Neural progenitor cell (in vitro differentiated cells): Measurements from ENCODE around the gene EPS8. TPM values are rescaled to one million over a fixed set of nuclear protein-coding genes. Genes with fewer than 3 reads are reported as not detected.

ENCODE experiments used
- DNase-seq: peaks from one replicate; pipeline ENCODE4 v3.0.0-alpha.2; 2016; ENCODE audit warnings: low spot score
- H2AFZ ChIP-seq: fragments of 200-600 bp; sonication (generic); replicated peaks from 2 replicates; pipeline ENCODE4 v1.6.1; 2016; ENCODE audit warnings: antibody characterized with exemption
- H3F3A ChIP-seq: fragments of 200-600 bp; sonication (generic); 2 replicates; pipeline ENCODE4 v1.6.1; 2016; ENCODE audit warnings: antibody characterized with exemption, low read depth
- H3K27ac ChIP-seq: fragments of 200-600 bp; sonication (generic); 2 replicates; pipeline ENCODE4 v1.5.1; 2016; ENCODE audit warnings: mild to moderate bottlenecking
- H3K27me3 ChIP-seq: fragments of 200-600 bp; sonication (generic); 2 replicates; pipeline ENCODE4 v1.6.1; 2016; ENCODE audit warnings: mild to moderate bottlenecking, moderate library complexity
- H3K36me3 ChIP-seq: fragments of 200-600 bp; sonication (generic); 2 replicates; pipeline ENCODE4 v1.5.1; 2016
- H3K4me1 ChIP-seq: fragments of 200-600 bp; sonication (generic); 2 replicates; pipeline ENCODE4 v1.6.1; 2016; ENCODE audit warnings: mixed run types
- H3K4me2 ChIP-seq: fragments of 200-600 bp; sonication (generic); 2 replicates; pipeline ENCODE4 v1.6.1; 2016
- H3K4me3 ChIP-seq: fragments of 200-600 bp; sonication (generic); 2 replicates; pipeline ENCODE4 v1.5.1; 2016
- H3K79me2 ChIP-seq: fragments of 200-600 bp; sonication (generic); 2 replicates; pipeline ENCODE4 v1.6.1; 2016; ENCODE audit warnings: low read depth
- H3K9ac ChIP-seq: fragments of 200-600 bp; sonication (generic); 2 replicates; pipeline ENCODE4 v1.6.1; 2016
- H3K9me3 ChIP-seq: fragments of 200-600 bp; sonication (generic); 2 replicates; pipeline ENCODE4 v1.5.1; 2016; ENCODE audit warnings: low read depth
- H4K20me1 ChIP-seq: fragments of 200-600 bp; sonication (generic); 2 replicates; pipeline ENCODE4 v1.6.1; 2016; ENCODE audit warnings: low read depth
- H3K27ac Mint-ChIP-seq: 3 replicates; pipeline ENCODE4 v1.8.0; 2021; ENCODE audit warnings: mixed read lengths
- H3K27me3 Mint-ChIP-seq: 2 replicates; pipeline ENCODE4 v1.8.0; 2022; ENCODE audit warnings: low read depth, mild to moderate bottlenecking, inconsistent platforms, moderate library complexity, mixed read lengths; ENCODE audit not compliant: insufficient read depth
- H3K36me3 Mint-ChIP-seq: 3 replicates; pipeline ENCODE4 v1.8.0; 2021; ENCODE audit warnings: mixed read lengths
- H3K4me1 Mint-ChIP-seq: 3 replicates; pipeline ENCODE4 v1.8.0; 2021; ENCODE audit warnings: mixed read lengths
- H3K4me3 Mint-ChIP-seq: 3 replicates; pipeline ENCODE4 v1.8.0; 2021; ENCODE audit warnings: mild to moderate bottlenecking, moderate library complexity, mixed read lengths
- H3K9me3 Mint-ChIP-seq: 3 replicates; pipeline ENCODE4 v1.8.0; 2020; ENCODE audit warnings: mixed read lengths
- EZH2 ChIP-seq: fragments of 200-600 bp; sonication (generic); IDR thresholded peaks from 2 replicates; pipeline ENCODE4 v1.6.1; 2017; ENCODE audit warnings: antibody characterized with exemption, mild to moderate bottlenecking, moderate library complexity
- EZH2phosphoT487 ChIP-seq: fragments of 200-600 bp; sonication (generic); IDR thresholded peaks from 2 replicates; pipeline ENCODE4 v1.6.1; 2017; ENCODE audit warnings: antibody characterized with exemption
- total RNA-seq: library from RNA; depleted of rRNA; stranded (reverse); fragments of >200 nt; gene quantifications from 2 replicates; pipeline ENCODE4 v1.2.3, GENCODE V29; 2015; ENCODE audit warnings: low replicate concordance
- TF ChIP-seq, protein P1 (sequence below): fragments of 200-600 bp; sonication (generic); IDR thresholded peaks from 2 replicates; pipeline ENCODE4 v1.5.1; 2017; ENCODE audit warnings: antibody characterized with exemption, mild to moderate bottlenecking

The EPS8 gene
- total RNA-seq, 1 donor from 2014 or later = 17.0 TPM

DNA sequence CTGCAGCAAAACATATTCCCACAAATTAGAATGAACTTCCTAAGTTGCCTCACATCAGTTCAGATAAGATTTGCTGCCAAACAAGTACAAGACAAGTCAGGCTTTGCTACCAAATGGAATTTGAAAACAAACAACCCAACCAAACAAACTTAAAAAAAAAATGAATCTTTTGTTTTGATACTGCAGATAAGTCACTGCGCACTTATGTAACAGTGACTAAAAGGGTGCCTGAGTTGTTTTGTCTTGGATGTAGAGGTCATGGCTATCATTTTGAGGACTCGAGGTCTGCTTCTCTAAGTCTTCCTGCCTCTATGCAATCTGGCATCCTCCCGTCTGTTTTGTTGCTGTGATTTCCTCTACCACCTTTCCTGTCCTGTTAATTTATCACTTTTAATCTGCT is 11.1 kb upstream of the EPS8 start:
- Mint-ChIP-seq H3K27me3 (peaks cover 6% of the 10 kb centered on the region), H3K4me1 (no peaks in the 10 kb centered on the region), H3K4me3 (no peak overlapping the region), H3K9me3 (peaks cover 6% of the 10 kb centered on the region), H3K27ac (no peak overlapping the region), H3K36me3 (no peaks in the 10 kb centered on the region)
- H3K9ac ChIP-seq = no peak overlapping the region
- H3K9me3 ChIP-seq = no peaks in the 10 kb centered on the region
- H3F3A ChIP-seq = no peaks in the 10 kb centered on the region
- no peaks in the 10 kb centered on the region for H3K27me3 ChIP-seq
- no peak for TF ChIP-seq EZH2
- no peak for TF ChIP-seq EZH2phosphoT487
- TF ChIP-seq, protein P1, sequence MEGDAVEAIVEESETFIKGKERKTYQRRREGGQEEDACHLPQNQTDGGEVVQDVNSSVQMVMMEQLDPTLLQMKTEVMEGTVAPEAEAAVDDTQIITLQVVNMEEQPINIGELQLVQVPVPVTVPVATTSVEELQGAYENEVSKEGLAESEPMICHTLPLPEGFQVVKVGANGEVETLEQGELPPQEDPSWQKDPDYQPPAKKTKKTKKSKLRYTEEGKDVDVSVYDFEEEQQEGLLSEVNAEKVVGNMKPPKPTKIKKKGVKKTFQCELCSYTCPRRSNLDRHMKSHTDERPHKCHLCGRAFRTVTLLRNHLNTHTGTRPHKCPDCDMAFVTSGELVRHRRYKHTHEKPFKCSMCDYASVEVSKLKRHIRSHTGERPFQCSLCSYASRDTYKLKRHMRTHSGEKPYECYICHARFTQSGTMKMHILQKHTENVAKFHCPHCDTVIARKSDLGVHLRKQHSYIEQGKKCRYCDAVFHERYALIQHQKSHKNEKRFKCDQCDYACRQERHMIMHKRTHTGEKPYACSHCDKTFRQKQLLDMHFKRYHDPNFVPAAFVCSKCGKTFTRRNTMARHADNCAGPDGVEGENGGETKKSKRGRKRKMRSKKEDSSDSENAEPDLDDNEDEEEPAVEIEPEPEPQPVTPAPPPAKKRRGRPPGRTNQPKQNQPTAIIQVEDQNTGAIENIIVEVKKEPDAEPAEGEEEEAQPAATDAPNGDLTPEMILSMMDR = no peak
- no peaks in the 10 kb centered on the region for H3K36me3 ChIP-seq
- no peak overlapping the region for H3K27ac ChIP-seq
- no peak overlapping the region for H3K4me2 ChIP-seq
- H2AFZ ChIP-seq = no peak overlapping the region
- H3K79me2 ChIP-seq = no peaks in the 10 kb centered on the region
- H4K20me1 ChIP-seq = no peaks in the 10 kb centered on the region
- DNase-seq = no peak
- H3K4me1 ChIP-seq = no peaks in the 10 kb centered on the region
- H3K4me3 ChIP-seq = no peak overlapping the region

DNA sequence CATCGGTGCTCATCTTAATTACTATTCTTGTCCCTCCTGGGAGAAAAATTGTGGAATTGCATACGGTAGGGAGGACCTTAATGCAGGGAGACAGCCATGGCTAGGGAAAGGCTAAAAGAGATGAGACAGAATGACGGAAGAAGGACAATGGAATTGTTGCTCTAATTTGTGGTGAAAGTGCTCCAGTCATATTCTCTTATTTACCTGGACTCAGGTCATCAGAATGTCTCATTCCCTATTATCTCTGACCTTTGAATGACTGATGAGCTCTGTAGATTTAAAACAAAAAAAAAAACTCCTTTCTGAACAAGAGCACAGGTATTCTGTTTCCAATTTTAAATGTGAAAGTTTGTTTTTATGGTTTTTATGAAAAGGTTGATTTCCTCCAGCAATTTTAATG is 8.6 kb upstream of the EPS8 start:
- no peaks in the 10 kb centered on the region for H3F3A ChIP-seq
- Mint-ChIP-seq H3K27me3 (peaks cover 6% of the 10 kb centered on the region), H3K4me3 (no peak overlapping the region), H3K36me3 (no peaks in the 10 kb centered on the region), H3K4me1 (no peaks in the 10 kb centered on the region), H3K27ac (no peak overlapping the region), H3K9me3 (peaks cover under 1% of the 10 kb centered on the region)
- H3K27me3 ChIP-seq = no peaks in the 10 kb centered on the region
- no peaks in the 10 kb centered on the region for H3K36me3 ChIP-seq
- no peaks in the 10 kb centered on the region for H4K20me1 ChIP-seq
- H3K9ac ChIP-seq = no peak overlapping the region
- H3K79me2 ChIP-seq = no peaks in the 10 kb centered on the region
- peaks cover 4% of the 10 kb centered on the region for H3K4me1 ChIP-seq
- H3K4me3 ChIP-seq = no peak overlapping the region
- TF ChIP-seq EZH2 (no peak), EZH2phosphoT487 (no peak)
- TF ChIP-seq, protein P1 = no peak
- H3K27ac ChIP-seq = no peak overlapping the region
- H3K4me2 ChIP-seq = no peak overlapping the region
- no peak for DNase-seq
- no peak overlapping the region for H2AFZ ChIP-seq
- no peaks in the 10 kb centered on the region for H3K9me3 ChIP-seq

DNA sequence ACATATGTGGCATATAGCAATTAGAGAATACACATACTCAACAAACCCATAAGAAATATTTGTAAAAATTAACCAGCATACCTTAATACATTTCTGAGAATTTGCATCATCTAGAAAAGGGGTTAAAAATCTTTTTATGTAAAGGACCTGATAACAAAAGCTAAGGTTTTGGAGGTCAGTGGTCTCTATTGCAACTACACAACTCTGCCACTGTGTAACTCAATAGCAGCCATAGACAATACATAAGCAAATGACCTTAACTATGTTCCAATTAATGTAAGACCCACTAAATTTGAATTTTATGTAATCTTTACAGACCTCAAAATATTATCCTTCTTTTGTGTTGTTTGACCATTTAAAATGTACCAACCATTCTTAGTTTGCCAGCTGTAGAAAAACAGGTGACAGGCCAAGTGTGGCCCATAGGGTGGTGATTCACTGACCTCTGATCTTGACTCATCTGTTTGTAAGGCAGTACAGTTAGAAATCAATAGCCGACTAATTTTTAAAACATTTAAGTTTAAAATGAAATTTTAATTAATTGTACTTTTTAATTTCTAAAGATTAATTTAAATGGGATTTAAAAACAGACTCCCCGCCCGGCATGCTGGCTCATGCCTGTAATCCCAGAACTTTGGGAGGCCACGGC is 7.4 kb upstream of the EPS8 start:
- DNase-seq = no peak
- Histone ChIP-seq H3K9me3 (no peaks in the 10 kb centered on the region), H2AFZ (no peak overlapping the region), H3K4me1 (peaks cover 4% of the 10 kb centered on the region), H3K36me3 (no peaks in the 10 kb centered on the region), H3K9ac (no peak overlapping the region), H3K79me2 (no peaks in the 10 kb centered on the region), H4K20me1 (no peaks in the 10 kb centered on the region), H3F3A (no peaks in the 10 kb centered on the region), H3K4me3 (no peak overlapping the region), H3K27me3 (peaks cover 3% of the 10 kb centered on the region), H3K27ac (no peak overlapping the region), H3K4me2 (no peak overlapping the region)
- H3K4me3 Mint-ChIP-seq = no peak overlapping the region
- no peaks in the 10 kb centered on the region for H3K4me1 Mint-ChIP-seq
- H3K27me3 Mint-ChIP-seq = peaks cover 5% of the 10 kb centered on the region
- H3K9me3 Mint-ChIP-seq = peaks cover 4% of the 10 kb centered on the region
- H3K36me3 Mint-ChIP-seq = no peaks in the 10 kb centered on the region
- no peak overlapping the region for H3K27ac Mint-ChIP-seq
- no peak for TF ChIP-seq EZH2phosphoT487
- TF ChIP-seq EZH2 = no peak
- TF ChIP-seq, protein P1 = no peak
